Body of pancreas (tissue), 4 donors: ENCODE data around the gene CD180.

Experiments used
- CTCF ChIP-seq, 7 experiments: fragments of 450-650 bp in 4 of 7; fragments of 200-600 bp in 3 of 7; sonication (generic) in 3 of 7; IDR thresholded peaks; one replicate each; pipeline ENCODE4 v1.5.1; 2016 to 2019; ENCODE audit warnings: antibody characterized with exemption in 7 of 7
- POLR2A ChIP-seq, 3 donors: fragments of 450-650 bp; IDR thresholded peaks; one replicate each; pipeline ENCODE4 v1.6.1; 2016; ENCODE audit warnings: antibody characterized with exemption in 3 of 3, mild to moderate bottlenecking in 2 of 3

- TF ChIP-seq CTCF (IDR thresholded peaks at IDR 0.05) (peak; percentile 60 to 86 (median 75)), POLR2A (IDR thresholded peaks at IDR 0.05) (no peak)
Observed at GRCh38 chr5:67156976-67157583, 39.5 kb downstream of the CD180 start.
